HCT116 (cell line): Measurements from ENCODE around the gene ZNF311. TPM values are rescaled to one million over a fixed set of nuclear protein-coding genes. Genes with fewer than 3 reads are reported as not detected.

Source experiments
- total RNA-seq: library from RNA; stranded (reverse); gene quantifications from one replicate; pipeline ENCODE4 v1.2.1, GENCODE V29; 2021; ENCODE audit not compliant: unreplicated experiment

The ZNF311 gene
- total RNA-seq, 1 experiment from 2014 or later = not detected

Other genes with a start within 250 kb of the ZNF311 start
- gene TRIM27, start 81.3 kb downstream of the ZNF311 start, total RNA-seq = 62.5 TPM
- not detected for gene OR2W1, start 39.9 kb upstream of the ZNF311 start, total RNA-seq
- gene OR2B3, start 82.0 kb upstream of the ZNF311 start, total RNA-seq = not detected
- not detected for gene OR2J1, start 94.2 kb upstream of the ZNF311 start, total RNA-seq
- not detected for gene OR2J3, start 102.7 kb upstream of the ZNF311 start, total RNA-seq
- gene OR2J2, start 165.6 kb upstream of the ZNF311 start, total RNA-seq = not detected